SK-N-SH treated with all-trans-retinoic acid at 6 μM for 48 hours (cell line): ENCODE measurements around the gene RPS5.

Source experiments
- ATAC-seq: fragments of 200-7000 bp; cut with Tn5 transposase; 3 replicates; pipeline ENCODE4 v1.9.1; 2020; ENCODE audit warnings: mild to moderate bottlenecking, moderate library complexity
- ARNTL ChIP-seq: fragments of 450-650 bp; formaldehyde crosslinking; IDR thresholded peaks from 2 replicates; pipeline ENCODE4 v1.5.0; 2020; ENCODE audit warnings: low read depth, mild to moderate bottlenecking, moderate library complexity, borderline replicate concordance
- BACH2 ChIP-seq: fragments of 250-450 bp; sonication (Bioruptor Pico); IDR thresholded peaks from 2 replicates; pipeline ENCODE4 v1.9.0; 2021; ENCODE audit warnings: mild to moderate bottlenecking, borderline replicate concordance
- CSDC2 ChIP-seq: fragments of 250-450 bp; sonication (Bioruptor Pico); IDR thresholded peaks from 2 replicates; pipeline ENCODE4 v1.5.0; 2020; ENCODE audit warnings: mild to moderate bottlenecking, moderate library complexity
- CSRNP3 ChIP-seq: fragments of 250-450 bp; sonication (Bioruptor Pico); IDR thresholded peaks from 2 replicates; pipeline ENCODE4 v1.5.1; 2021; ENCODE audit warnings: mild to moderate bottlenecking, moderate library complexity
- GLIS3 ChIP-seq: fragments of 250-450 bp; sonication (Bioruptor Pico); IDR thresholded peaks from 2 replicates; pipeline ENCODE4 v1.5.0; 2020; ENCODE audit warnings: mild to moderate bottlenecking, moderate library complexity
- ISL1 ChIP-seq: fragments of 250-450 bp; sonication (Bioruptor Pico); IDR thresholded peaks from 2 replicates; pipeline ENCODE4 v2.1.2; 2022; ENCODE audit warnings: mild to moderate bottlenecking, moderate library complexity
- PATZ1 ChIP-seq: fragments of 250-450 bp; sonication (Bioruptor Pico); IDR thresholded peaks from 2 replicates; pipeline ENCODE4 v1.8.0; 2020; ENCODE audit warnings: mild to moderate bottlenecking, moderate library complexity, borderline replicate concordance
- SNAI2 ChIP-seq: fragments of 250-450 bp; sonication (Bioruptor Pico); IDR thresholded peaks from 2 replicates; pipeline ENCODE4 v1.5.0; 2020; ENCODE audit warnings: mild to moderate bottlenecking, moderate library complexity
- TCF4 ChIP-seq: fragments of 250-450 bp; sonication (Bioruptor Pico); IDR thresholded peaks from 2 replicates; pipeline ENCODE4 v1.8.0; 2021; ENCODE audit warnings: mild to moderate bottlenecking, moderate library complexity, borderline replicate concordance
- TOX ChIP-seq: fragments of 250-450 bp; sonication (Bioruptor Pico); IDR thresholded peaks from 2 replicates; pipeline ENCODE4 v1.8.0; 2021; ENCODE audit warnings: mild to moderate bottlenecking, moderate library complexity, borderline replicate concordance
- ZC3H10 ChIP-seq: fragments of 250-450 bp; sonication (Bioruptor Pico); IDR thresholded peaks from 2 replicates; pipeline ENCODE4 v1.5.1; 2021; ENCODE audit warnings: mild to moderate bottlenecking, moderate library complexity
- ZFP3 ChIP-seq: fragments of 250-450 bp; sonication (Bioruptor Pico); IDR thresholded peaks from 2 replicates; pipeline ENCODE4 v1.5.0; 2020; ENCODE audit warnings: mild to moderate bottlenecking, moderate library complexity
- ZFP30 ChIP-seq: fragments of 450-650 bp; formaldehyde crosslinking; IDR thresholded peaks from 2 replicates; pipeline ENCODE4 v1.5.0; 2022; ENCODE audit warnings: mild to moderate bottlenecking, moderate library complexity
- ZNF565 ChIP-seq: fragments of 450-650 bp; formaldehyde crosslinking; conservative IDR thresholded peaks from 2 replicates; pipeline ENCODE4 v1.5.0; 2020; ENCODE audit warnings: low read depth, mild to moderate bottlenecking, moderate library complexity
- ZNF70 ChIP-seq: fragments of 450-650 bp; formaldehyde crosslinking; IDR thresholded peaks from 2 replicates; pipeline ENCODE4 v1.5.0; 2020; ENCODE audit warnings: mild to moderate bottlenecking, moderate library complexity
- ZNF8 ChIP-seq: fragments of 450-650 bp; formaldehyde crosslinking; IDR thresholded peaks from 2 replicates; pipeline ENCODE4 v1.5.0; 2020; ENCODE audit warnings: mild to moderate bottlenecking, moderate library complexity
- TF ChIP-seq, protein P1 (sequence below): fragments of 250-450 bp; sonication (Bioruptor Pico); IDR thresholded peaks from 2 replicates; pipeline ENCODE4 v1.5.0; 2020; ENCODE audit warnings: mild to moderate bottlenecking, moderate library complexity
- TF ChIP-seq, protein P2 (sequence below): fragments of 250-450 bp; sonication (Bioruptor Pico); IDR thresholded peaks from 2 replicates; pipeline ENCODE4 v1.8.0; 2021; ENCODE audit warnings: low read depth, mild to moderate bottlenecking, moderate library complexity, borderline replicate concordance

The RPS5 gene

GRCh38 chr19:58408152-58409009 is 21.3 kb downstream of the RPS5 start, which contains the start of gene ZNF584:
Gene ZNF584, plus strand, starts transcription at chr19:58408649. Its CDS starts 499 bp downstream, at chr19:58409148.
- peak; percentile 97 for ATAC-seq
- TF ChIP-seq ZNF8 (CRISPR knock-in tag): no peak
- TF ChIP-seq BACH2 (CRISPR knock-in tag): no peak
- no peak for TF ChIP-seq TOX (CRISPR knock-in tag)
- no peak for TF ChIP-seq CSRNP3
- no peak for TF ChIP-seq ZFP3 (CRISPR knock-in tag)
- no peak for TF ChIP-seq ISL1 (CRISPR knock-in tag)
- no peak for TF ChIP-seq GLIS3 (CRISPR knock-in tag)
- TF ChIP-seq, all 23 proteins: peak for 0

- peak; percentile 76 for ATAC-seq
- TF ChIP-seq ZNF565 (CRISPR knock-in tag): no peak
- TF ChIP-seq, protein P1, sequence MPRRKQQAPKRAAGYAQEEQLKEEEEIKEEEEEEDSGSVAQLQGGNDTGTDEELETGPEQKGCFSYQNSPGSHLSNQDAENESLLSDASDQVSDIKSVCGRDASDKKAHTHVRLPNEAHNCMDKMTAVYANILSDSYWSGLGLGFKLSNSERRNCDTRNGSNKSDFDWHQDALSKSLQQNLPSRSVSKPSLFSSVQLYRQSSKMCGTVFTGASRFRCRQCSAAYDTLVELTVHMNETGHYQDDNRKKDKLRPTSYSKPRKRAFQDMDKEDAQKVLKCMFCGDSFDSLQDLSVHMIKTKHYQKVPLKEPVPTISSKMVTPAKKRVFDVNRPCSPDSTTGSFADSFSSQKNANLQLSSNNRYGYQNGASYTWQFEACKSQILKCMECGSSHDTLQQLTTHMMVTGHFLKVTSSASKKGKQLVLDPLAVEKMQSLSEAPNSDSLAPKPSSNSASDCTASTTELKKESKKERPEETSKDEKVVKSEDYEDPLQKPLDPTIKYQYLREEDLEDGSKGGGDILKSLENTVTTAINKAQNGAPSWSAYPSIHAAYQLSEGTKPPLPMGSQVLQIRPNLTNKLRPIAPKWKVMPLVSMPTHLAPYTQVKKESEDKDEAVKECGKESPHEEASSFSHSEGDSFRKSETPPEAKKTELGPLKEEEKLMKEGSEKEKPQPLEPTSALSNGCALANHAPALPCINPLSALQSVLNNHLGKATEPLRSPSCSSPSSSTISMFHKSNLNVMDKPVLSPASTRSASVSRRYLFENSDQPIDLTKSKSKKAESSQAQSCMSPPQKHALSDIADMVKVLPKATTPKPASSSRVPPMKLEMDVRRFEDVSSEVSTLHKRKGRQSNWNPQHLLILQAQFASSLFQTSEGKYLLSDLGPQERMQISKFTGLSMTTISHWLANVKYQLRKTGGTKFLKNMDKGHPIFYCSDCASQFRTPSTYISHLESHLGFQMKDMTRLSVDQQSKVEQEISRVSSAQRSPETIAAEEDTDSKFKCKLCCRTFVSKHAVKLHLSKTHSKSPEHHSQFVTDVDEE (CRISPR knock-in tag): no peak
- no peak for TF ChIP-seq PATZ1 (CRISPR knock-in tag)
- TF ChIP-seq SNAI2 (CRISPR knock-in tag): no peak
- no peak for TF ChIP-seq CSDC2 (CRISPR knock-in tag)
- TF ChIP-seq, all 23 proteins: peak for 0
Measured at GRCh38 chr19:58409010-58409790, 22.1 kb downstream of the RPS5 start.

GRCh38 chr19:58416604-58417003 is 29.5 kb downstream of the RPS5 start:
- ATAC-seq: no peak
- TF ChIP-seq TOX (CRISPR knock-in tag): no peak

GRCh38 chr19:58417071-58417470 is 30.0 kb downstream of the RPS5 start:
- no peak for ATAC-seq

More at GRCh38 chr19:58417071-58417470, 30.0 kb downstream of the RPS5 start:
- TF ChIP-seq CSRNP3: no peak
- no peak for TF ChIP-seq TOX (CRISPR knock-in tag)
- TF ChIP-seq ZC3H10 (CRISPR knock-in tag): no peak
- TF ChIP-seq ISL1 (CRISPR knock-in tag): no peak
- TF ChIP-seq ZFP30 (CRISPR knock-in tag): no peak
- TF ChIP-seq ARNTL: no peak
- no peak for TF ChIP-seq ZNF70
- TF ChIP-seq GLIS3 (CRISPR knock-in tag): no peak
- TF ChIP-seq TCF4 (CRISPR knock-in tag): no peak
- no peak for TF ChIP-seq ZNF8 (CRISPR knock-in tag)
- TF ChIP-seq, protein P2, sequence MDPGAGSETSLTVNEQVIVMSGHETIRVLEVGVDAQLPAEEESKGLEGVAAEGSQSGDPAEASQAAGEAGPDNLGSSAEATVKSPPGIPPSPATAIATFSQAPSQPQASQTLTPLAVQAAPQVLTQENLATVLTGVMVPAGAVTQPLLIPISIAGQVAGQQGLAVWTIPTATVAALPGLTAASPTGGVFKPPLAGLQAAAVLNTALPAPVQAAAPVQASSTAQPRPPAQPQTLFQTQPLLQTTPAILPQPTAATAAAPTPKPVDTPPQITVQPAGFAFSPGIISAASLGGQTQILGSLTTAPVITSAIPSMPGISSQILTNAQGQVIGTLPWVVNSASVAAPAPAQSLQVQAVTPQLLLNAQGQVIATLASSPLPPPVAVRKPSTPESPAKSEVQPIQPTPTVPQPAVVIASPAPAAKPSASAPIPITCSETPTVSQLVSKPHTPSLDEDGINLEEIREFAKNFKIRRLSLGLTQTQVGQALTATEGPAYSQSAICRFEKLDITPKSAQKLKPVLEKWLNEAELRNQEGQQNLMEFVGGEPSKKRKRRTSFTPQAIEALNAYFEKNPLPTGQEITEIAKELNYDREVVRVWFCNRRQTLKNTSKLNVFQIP (CRISPR knock-in tag): no peak
- TF ChIP-seq, all 23 proteins: peak for 0
